H9 (cell line): ENCODE data around the gene FTMT. TPM values are rescaled to one million over a fixed set of nuclear protein-coding genes. Genes with fewer than 3 reads are reported as not detected.

ENCODE experiments used
- DNase-seq: peaks from one replicate; pipeline ENCODE4 v3.0.0-alpha.2; 2017
- H2AFZ ChIP-seq: one replicate; pipeline ENCODE4 v1.6.1; 2013; ENCODE audit warnings: mild to moderate bottlenecking, low read length, control low read depth, moderate library complexity
- H2AK5ac ChIP-seq: 2 replicates; pipeline ENCODE4 v1.6.1; 2013; ENCODE audit warnings: low read length, control low read depth, mixed read lengths; ENCODE audit not compliant: insufficient read length
- H2BK120ac ChIP-seq: one replicate; pipeline ENCODE4 v1.6.1; 2013; ENCODE audit warnings: low read depth, mild to moderate bottlenecking, low read length, control low read depth, inconsistent platforms; ENCODE audit not compliant: poor library complexity, severe bottlenecking
- H2BK12ac ChIP-seq: 2 replicates; pipeline ENCODE4 v1.6.1; 2013; ENCODE audit warnings: low read length, control low read depth, mixed read lengths, low read depth; ENCODE audit not compliant: insufficient read length
- H2BK15ac ChIP-seq: 2 replicates; pipeline ENCODE4 v1.6.1; 2013; ENCODE audit warnings: low read depth, low read length, control low read depth
- H2BK20ac ChIP-seq: one replicate; pipeline ENCODE4 v1.6.1; 2013; ENCODE audit warnings: low read depth, mild to moderate bottlenecking, low read length, control low read depth, inconsistent platforms; ENCODE audit not compliant: poor library complexity, severe bottlenecking
- H2BK5ac ChIP-seq: 2 replicates; pipeline ENCODE4 v1.6.1; 2013; ENCODE audit warnings: low read length, control low read depth, mixed read lengths; ENCODE audit not compliant: insufficient read length
- H3K14ac ChIP-seq: 2 replicates; pipeline ENCODE4 v1.6.1; 2013; ENCODE audit warnings: low read length, control low read depth; ENCODE audit not compliant: insufficient read depth
- H3K18ac ChIP-seq: 2 replicates; pipeline ENCODE4 v1.6.1; 2013; ENCODE audit warnings: low read depth, mild to moderate bottlenecking, mixed read lengths, low read length, control low read depth; ENCODE audit not compliant: insufficient read length
- H3K23ac ChIP-seq: 2 replicates; pipeline ENCODE4 v1.6.1; 2013; ENCODE audit warnings: low read length, control low read depth, mixed read lengths, low read depth; ENCODE audit not compliant: insufficient read length
- H3K23me2 ChIP-seq: 2 replicates; pipeline ENCODE4 v1.6.1; 2013; ENCODE audit warnings: low read depth, mild to moderate bottlenecking, mixed read lengths, low read length, control low read depth; ENCODE audit not compliant: insufficient read length, poor library complexity, severe bottlenecking
- H3K27ac ChIP-seq: 2 replicates; pipeline ENCODE4 v1.5.1; 2013; ENCODE audit warnings: low read length, control low read depth, mixed read lengths, low read depth; ENCODE audit not compliant: insufficient read length
- H3K27me3 ChIP-seq: 2 replicates; pipeline ENCODE4 v1.6.1; 2013; ENCODE audit warnings: low read length, control low read depth, inconsistent platforms; ENCODE audit not compliant: insufficient read depth
- H3K4ac ChIP-seq: 2 replicates; pipeline ENCODE4 v1.6.1; 2013; ENCODE audit warnings: low read depth, mild to moderate bottlenecking, control low read depth, inconsistent platforms, low read length, moderate library complexity
- H3K4me1 ChIP-seq: 2 replicates; pipeline ENCODE4 v1.6.1; 2013; ENCODE audit warnings: low read length, control low read depth, inconsistent platforms; ENCODE audit not compliant: insufficient read depth
- H3K4me2 ChIP-seq: 2 replicates; pipeline ENCODE4 v1.6.1; 2013; ENCODE audit warnings: low read length, control low read depth, mixed read lengths; ENCODE audit not compliant: insufficient read length, insufficient read depth
- H3K56ac ChIP-seq: 2 replicates; pipeline ENCODE4 v1.6.1; 2013; ENCODE audit warnings: low read depth, mild to moderate bottlenecking, mixed read lengths, low read length, control low read depth; ENCODE audit not compliant: insufficient read length
- H3K79me1 ChIP-seq: 2 replicates; pipeline ENCODE4 v1.6.1; 2013; ENCODE audit warnings: low read depth, mild to moderate bottlenecking, moderate library complexity, low read length, control low read depth, inconsistent platforms; ENCODE audit not compliant: insufficient read depth, poor library complexity, severe bottlenecking
- H3K79me2 ChIP-seq: 2 replicates; pipeline ENCODE4 v1.6.1; 2013; ENCODE audit warnings: low read length, control low read depth, inconsistent platforms; ENCODE audit not compliant: insufficient read depth
- H3K9ac ChIP-seq: 2 replicates; pipeline ENCODE4 v1.6.1; 2013; ENCODE audit warnings: low read length, control low read depth, mixed read lengths; ENCODE audit not compliant: insufficient read length; ENCODE audit errors: extremely low read depth
- H3K9me3 ChIP-seq: one replicate; pipeline ENCODE4 v1.6.1; 2013; ENCODE audit warnings: low read depth, low read length, inconsistent platforms; ENCODE audit not compliant: control insufficient read depth
- H3T11ph ChIP-seq: one replicate; pipeline ENCODE4 v1.6.1; 2013; ENCODE audit warnings: mild to moderate bottlenecking, low read length, control low read depth, inconsistent platforms
- H4K20me1 ChIP-seq: one replicate; pipeline ENCODE4 v1.6.1; 2013; ENCODE audit not compliant: control insufficient read depth, insufficient read length, insufficient read depth
- H4K5ac ChIP-seq: 2 replicates; pipeline ENCODE4 v1.6.1; 2013; ENCODE audit warnings: low read depth, mild to moderate bottlenecking, mixed read lengths, low read length, control low read depth; ENCODE audit not compliant: insufficient read length
- H4K8ac ChIP-seq: replicated peaks from 2 replicates; pipeline ENCODE4 v1.6.1; 2013; ENCODE audit warnings: low read length, control low read depth, mixed read lengths, low read depth; ENCODE audit not compliant: insufficient read length
- H4K91ac ChIP-seq: 2 replicates; pipeline ENCODE4 v1.6.1; 2013; ENCODE audit warnings: low read depth, mild to moderate bottlenecking, moderate library complexity, mixed read lengths, low read length, control low read depth; ENCODE audit not compliant: insufficient read length
- H3K27ac Mint-ChIP-seq, 3 experiments: 2 replicates in 2 of 3; 3 replicates in 1 of 3; pipeline ENCODE4 v1.8.0; 2020 to 2021; ENCODE audit warnings: mixed read lengths in 3 of 3, mild to moderate bottlenecking in 1 of 3, moderate library complexity in 1 of 3
- H3K27me3 Mint-ChIP-seq: 2 replicates; pipeline ENCODE4 v1.8.0; 2021; ENCODE audit warnings: low read depth, mild to moderate bottlenecking, moderate library complexity, mixed read lengths
- H3K36me3 Mint-ChIP-seq, 3 experiments: 2 replicates in 2 of 3; 3 replicates in 1 of 3; pipeline ENCODE4 v1.8.0; 2020 to 2021; ENCODE audit warnings: low read depth in 3 of 3, mixed read lengths in 3 of 3; ENCODE audit not compliant: insufficient read depth in 1 of 3
- H3K4me1 Mint-ChIP-seq, 2 experiments: 2 replicates each; pipeline ENCODE4 v1.8.0; 2020; ENCODE audit warnings: mixed read lengths in 2 of 2
- H3K4me3 Mint-ChIP-seq, 2 experiments: 2 replicates in 1 of 2; 3 replicates in 1 of 2; pipeline ENCODE4 v1.8.0; 2020 to 2021; ENCODE audit warnings: mild to moderate bottlenecking in 2 of 2, mixed read lengths in 2 of 2, moderate library complexity in 1 of 2
- H3K9me3 Mint-ChIP-seq, 2 experiments: 2 replicates in 1 of 2; 3 replicates in 1 of 2; pipeline ENCODE4 v1.8.0; 2020; ENCODE audit warnings: mild to moderate bottlenecking in 2 of 2, mixed read lengths in 2 of 2, moderate library complexity in 1 of 2
- WGBS: extraction: QIAGEN DNeasy Blood & Tissue Kit; methylation state at CpG from one replicate; pipeline ENCODE4 v1.1.7; 2013; ENCODE audit warnings: missing lambda C conversion rate, low lambda C conversion rate, mixed read lengths; ENCODE audit not compliant: insufficient read length; ENCODE audit errors: extremely low coverage; 5-methylcytosine and 5-hydroxymethylcytosine counted together
- total RNA-seq: library from RNA; stranded (reverse); gene quantifications from 2 replicates; pipeline ENCODE4 v1.2.1, GENCODE V29; 2021
- TF ChIP-seq, protein P1 (sequence below): fragments of 200-600 bp; sonication (generic); conservative IDR thresholded peaks from 3 replicates; pipeline ENCODE4 v1.8.0; 2021; ENCODE audit warnings: antibody characterized with exemption, mild to moderate bottlenecking

FTMT gene
- total RNA-seq, 1 experiment from 2014 or later: not detected

DNA sequence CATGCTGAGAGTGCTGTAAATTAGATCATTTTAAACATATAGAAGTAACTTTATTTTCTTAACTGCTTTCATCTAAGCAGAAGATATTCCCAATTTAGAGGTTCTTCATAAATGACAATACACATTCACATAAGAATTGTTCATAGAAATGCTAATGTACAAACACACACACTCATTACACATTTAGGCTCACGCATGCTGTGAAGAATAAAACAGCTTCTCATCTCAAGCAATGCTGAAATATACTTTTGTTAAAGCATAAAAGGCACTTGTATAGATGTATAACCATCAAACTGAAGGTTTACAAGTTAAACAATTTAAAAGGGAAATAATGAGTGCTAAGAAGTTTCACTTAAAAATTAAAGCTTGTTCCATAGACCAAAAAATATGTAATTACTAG is 18.1 kb upstream of the FTMT start:
- no peak overlapping the region for H3K4me2 ChIP-seq
- H3K27ac Mint-ChIP-seq: no peak overlapping the region
- no peak overlapping the region for H3K4ac ChIP-seq
- TF ChIP-seq, protein P1, sequence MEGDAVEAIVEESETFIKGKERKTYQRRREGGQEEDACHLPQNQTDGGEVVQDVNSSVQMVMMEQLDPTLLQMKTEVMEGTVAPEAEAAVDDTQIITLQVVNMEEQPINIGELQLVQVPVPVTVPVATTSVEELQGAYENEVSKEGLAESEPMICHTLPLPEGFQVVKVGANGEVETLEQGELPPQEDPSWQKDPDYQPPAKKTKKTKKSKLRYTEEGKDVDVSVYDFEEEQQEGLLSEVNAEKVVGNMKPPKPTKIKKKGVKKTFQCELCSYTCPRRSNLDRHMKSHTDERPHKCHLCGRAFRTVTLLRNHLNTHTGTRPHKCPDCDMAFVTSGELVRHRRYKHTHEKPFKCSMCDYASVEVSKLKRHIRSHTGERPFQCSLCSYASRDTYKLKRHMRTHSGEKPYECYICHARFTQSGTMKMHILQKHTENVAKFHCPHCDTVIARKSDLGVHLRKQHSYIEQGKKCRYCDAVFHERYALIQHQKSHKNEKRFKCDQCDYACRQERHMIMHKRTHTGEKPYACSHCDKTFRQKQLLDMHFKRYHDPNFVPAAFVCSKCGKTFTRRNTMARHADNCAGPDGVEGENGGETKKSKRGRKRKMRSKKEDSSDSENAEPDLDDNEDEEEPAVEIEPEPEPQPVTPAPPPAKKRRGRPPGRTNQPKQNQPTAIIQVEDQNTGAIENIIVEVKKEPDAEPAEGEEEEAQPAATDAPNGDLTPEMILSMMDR: no peak
- H3K27me3 ChIP-seq: no peaks in the 10 kb centered on the region
- no peaks in the 10 kb centered on the region; the same call in 1 of the 2 replicates for H3K27me3 Mint-ChIP-seq
- H3K18ac ChIP-seq: no peak overlapping the region
- no peak overlapping the region for H4K8ac ChIP-seq
- H4K20me1 ChIP-seq: no peaks in the 10 kb centered on the region
- no peak overlapping the region for H3K4me3 Mint-ChIP-seq
- no peak overlapping the region for H3K23ac ChIP-seq
- H3K14ac ChIP-seq: no peak overlapping the region
- no peak for DNase-seq
- no peaks in the 10 kb centered on the region; the same call in 1 of the 2 replicates for H3K4me1 ChIP-seq
- H3K4me1 Mint-ChIP-seq: peaks cover 16 to 18% of the 10 kb centered on the region in 2 experiments
- H3K9me3 Mint-ChIP-seq: no peaks in the 10 kb centered on the region
- H2BK15ac ChIP-seq: no peak overlapping the region
- WGBS: no CpG with 5 or more reads among the region's 1 CpG
- H4K5ac ChIP-seq: no peak overlapping the region
- no peak overlapping the region for H2BK5ac ChIP-seq
- H3K23me2 ChIP-seq: no peaks in the 10 kb centered on the region
- H3K9me3 ChIP-seq: no peaks in the 10 kb centered on the region
- no peak overlapping the region for H3K9ac ChIP-seq
- no peak overlapping the region for H2BK20ac ChIP-seq
- H3K79me1 ChIP-seq: no peaks in the 10 kb centered on the region
- H3K27ac ChIP-seq: no peak overlapping the region
- peaks cover 0 to 8% (median 0%) of the 10 kb centered on the region in 3 experiments; a peak in 2 of 7 replicates for H3K36me3 Mint-ChIP-seq
- no peak overlapping the region for H2AFZ ChIP-seq
- H2AK5ac ChIP-seq: no peak overlapping the region
- no peak overlapping the region for H2BK120ac ChIP-seq
- no peaks in the 10 kb centered on the region for H3K79me2 ChIP-seq
- H3K56ac ChIP-seq: no peak overlapping the region
- no peak overlapping the region for H2BK12ac ChIP-seq
- no peak overlapping the region for H4K91ac ChIP-seq
- no peak overlapping the region for H3T11ph ChIP-seq
